HPDE6-E6E7 (cell line): ENCODE measurements around the gene IFNGR1.

ENCODE experiments used
- DNase-seq: peaks from one replicate; pipeline ENCODE4 v3.0.0; 2011; ENCODE audit warnings: missing footprints; ENCODE audit errors: extremely low spot score

The IFNGR1 gene

DNA sequence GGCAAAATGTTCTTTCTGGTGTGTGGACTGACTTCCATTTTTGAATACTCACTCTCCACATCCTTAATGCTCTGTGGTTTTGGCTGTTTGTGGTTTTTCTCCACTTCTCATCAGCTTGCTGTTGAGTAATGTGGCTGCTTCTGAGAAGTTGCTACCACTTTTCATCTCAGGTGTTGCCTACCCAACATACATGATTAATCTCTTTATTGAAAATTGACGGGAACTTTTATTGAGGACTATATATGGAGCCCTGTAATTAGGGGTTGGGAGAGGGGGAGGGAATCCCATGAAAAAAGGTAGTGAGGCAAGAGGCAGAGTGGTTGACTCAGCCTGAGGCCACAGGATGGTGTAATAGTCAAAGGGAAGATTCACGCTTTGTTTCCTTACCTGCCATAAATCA lies 63.4 kb downstream of the IFNGR1 start:
- DNase-seq: peak; percentile 46

DNA sequence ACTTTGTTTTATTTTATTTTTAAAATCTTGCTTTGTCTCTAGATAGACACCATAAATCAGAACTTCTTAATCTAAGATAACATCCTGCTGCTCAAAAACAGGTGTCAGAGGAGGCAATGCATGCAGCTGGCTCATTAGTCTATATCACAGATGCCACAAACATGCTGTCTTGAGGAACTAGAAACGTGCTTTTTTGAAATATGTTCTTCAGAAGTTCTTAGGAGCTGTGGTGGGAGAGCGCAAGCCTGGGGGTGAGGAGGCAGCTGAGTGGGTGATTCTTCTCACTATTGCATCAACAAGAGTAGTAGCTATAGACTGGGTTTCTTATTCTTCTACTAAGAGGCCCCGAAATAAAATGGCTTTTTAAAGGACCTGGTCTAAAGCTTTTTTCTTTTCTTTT lies 69.1 kb downstream of the IFNGR1 start:
- no peak for DNase-seq

DNA sequence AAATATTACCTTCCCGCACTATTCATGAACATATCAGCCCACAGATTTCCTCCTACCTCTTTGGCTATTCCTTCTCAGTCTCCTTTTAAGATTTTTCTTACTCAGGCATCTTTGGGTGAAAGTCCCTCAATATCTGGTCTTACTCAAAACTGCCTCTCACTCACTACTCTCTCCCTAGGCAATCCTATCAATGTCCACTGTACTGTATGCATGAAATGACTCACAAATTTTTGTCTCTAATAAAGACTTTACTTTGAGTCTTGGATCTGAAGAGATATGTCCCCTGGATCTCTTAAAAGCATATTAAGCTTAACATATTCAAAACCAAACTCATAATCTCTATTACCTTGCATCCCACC lies 70.2 kb downstream of the IFNGR1 start:
- DNase-seq: no peak

DNA sequence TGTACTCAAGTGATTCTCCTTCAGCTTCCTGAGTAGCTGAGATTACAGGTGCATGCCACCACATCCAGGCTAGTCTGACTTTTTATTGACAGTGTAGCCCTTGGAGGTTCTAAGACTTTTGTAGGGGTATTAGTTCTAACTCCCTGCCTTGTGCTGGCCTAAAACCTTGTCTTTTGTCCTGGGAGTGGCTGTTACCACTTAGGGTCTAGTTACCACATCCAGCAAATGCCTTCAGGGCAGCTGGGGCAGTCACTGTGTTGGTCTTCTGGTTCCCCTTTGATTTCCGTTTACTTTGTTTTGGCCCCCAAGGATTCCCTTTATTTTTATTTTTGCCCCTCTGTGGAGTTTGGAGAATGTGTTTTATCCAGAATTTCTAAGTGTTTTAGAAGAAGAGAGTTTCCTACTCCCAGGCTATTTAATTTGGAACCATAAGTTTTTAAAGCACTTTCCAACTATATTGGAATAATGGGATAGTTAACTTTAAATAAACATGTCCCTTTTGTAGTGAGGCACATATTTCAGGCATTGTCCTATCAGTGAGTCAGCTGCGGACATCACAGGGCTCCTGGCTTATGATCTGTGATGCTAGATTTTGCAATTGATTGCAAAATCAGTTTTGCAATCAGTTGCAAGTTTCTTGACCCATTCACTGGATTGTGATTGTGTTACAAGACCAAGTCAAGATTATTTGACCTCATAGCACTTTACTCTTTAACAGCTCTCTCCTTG lies 70.7 kb downstream of the IFNGR1 start:
- DNase-seq: peak; percentile 33
